CD14-positive monocyte (primary cell): Measurements from ENCODE around the gene G6PC2. TPM values are rescaled to one million over a fixed set of nuclear protein-coding genes. Genes with fewer than 3 reads are reported as not detected.
"Not testable (repeated sequence)": the region's sequence is repeated elsewhere in the genome, so short reads cannot be mapped to it uniquely, and the experiment has no call there.

Source experiments
- DNase-seq, 3 donors: peaks; one replicate each; pipeline ENCODE4 v3.0.0-alpha.2; 2011 to 2022
- H2AFZ ChIP-seq: 2 replicates; pipeline ENCODE4 v1.6.0; 2012; ENCODE audit warnings: mild to moderate bottlenecking, low read depth, low read length, inconsistent platforms; ENCODE audit not compliant: insufficient read depth, poor library complexity, severe bottlenecking
- H3K27ac ChIP-seq, 2 donors: 1 replicate in 1 of 2; 2 replicates in 1 of 2; pipeline ENCODE4 v1.5.1; 2012 to 2013; ENCODE audit warnings: low read length in 2 of 2, control low read depth in 1 of 2, inconsistent platforms in 1 of 2, low read depth in 1 of 2, mild to moderate bottlenecking in 1 of 2
- H3K27me3 ChIP-seq, 2 donors: one replicate each; pipeline versions ENCODE4 v1.6.0 to v1.6.1; 2011 to 2013; ENCODE audit warnings: low read length in 2 of 2; ENCODE audit not compliant: control insufficient read depth in 2 of 2, insufficient read depth in 2 of 2
- H3K36me3 ChIP-seq, 2 donors: replicated peaks in 1 of 2; 1 replicate in 1 of 2; 2 replicates in 1 of 2; pipeline versions ENCODE4 v1.5.1 to v1.6.1; 2012 to 2013; ENCODE audit warnings: low read length in 2 of 2, control low read depth in 1 of 2, inconsistent platforms in 1 of 2, mild to moderate bottlenecking in 1 of 2; ENCODE audit not compliant: insufficient read depth in 2 of 2, control insufficient read depth in 1 of 2
- H3K4me1 ChIP-seq, 2 donors: 1 replicate in 1 of 2; 2 replicates in 1 of 2; pipeline versions ENCODE4 v1.5.1 to v1.6.1; 2012 to 2013; ENCODE audit warnings: low read length in 2 of 2, control low read depth in 1 of 2, inconsistent platforms in 1 of 2, mild to moderate bottlenecking in 1 of 2, moderate library complexity in 1 of 2; ENCODE audit not compliant: insufficient read depth in 2 of 2, control insufficient read depth in 1 of 2
- H3K4me2 ChIP-seq: replicated peaks from 2 replicates; pipeline ENCODE3; 2012; ENCODE audit warnings: low read length, moderate library complexity, mild to moderate bottlenecking; ENCODE audit not compliant: poor library complexity, severe bottlenecking; ENCODE audit errors: extremely low read depth
- H3K4me3 ChIP-seq, 3 experiments: fragments of 200-600 bp in 1 of 3; sonication (generic) in 1 of 3; replicated peaks in 1 of 3; 1 replicate in 2 of 3; 2 replicates in 1 of 3; pipeline ENCODE4 v1.5.1; 2011 to 2013; ENCODE audit warnings: low read length in 3 of 3, mild to moderate bottlenecking in 3 of 3, control low read depth in 2 of 3, low read depth in 2 of 3, inconsistent platforms in 1 of 3, moderate library complexity in 1 of 3
- H3K79me2 ChIP-seq: 2 replicates; pipeline ENCODE4 v1.6.0; 2012; ENCODE audit warnings: mild to moderate bottlenecking, control low read depth, inconsistent platforms, low read length, moderate library complexity; ENCODE audit not compliant: insufficient read depth
- H3K9ac ChIP-seq: 2 replicates; pipeline ENCODE4 v1.6.0; 2017; ENCODE audit warnings: low read length, mild to moderate bottlenecking; ENCODE audit not compliant: insufficient read depth, poor library complexity, severe bottlenecking
- H3K9me3 ChIP-seq, 2 donors: replicated peaks in 1 of 2; 1 replicate in 1 of 2; 2 replicates in 1 of 2; pipeline versions ENCODE4 v1.5.1 to v1.6.1; 2012 to 2013; ENCODE audit warnings: low read length in 2 of 2, control low read depth in 1 of 2; ENCODE audit not compliant: control insufficient read depth in 1 of 2, insufficient read depth in 1 of 2
- H4K20me1 ChIP-seq: 2 replicates; pipeline ENCODE4 v1.6.0; 2012; ENCODE audit warnings: mild to moderate bottlenecking, low read length, control low read depth, moderate library complexity; ENCODE audit not compliant: insufficient read depth
- H3K27ac Mint-ChIP-seq, 7 donors: one replicate each; pipeline ENCODE4 v1.8.0; 2020; ENCODE audit warnings: mild to moderate bottlenecking in 7 of 7, mixed read lengths in 7 of 7, moderate library complexity in 6 of 7, inconsistent platforms in 2 of 7
- H3K27me3 Mint-ChIP-seq, 3 donors: one replicate each; pipeline ENCODE4 v1.8.0; 2021 to 2022; ENCODE audit warnings: low read depth in 3 of 3, mild to moderate bottlenecking in 3 of 3, mixed read lengths in 3 of 3, moderate library complexity in 3 of 3, inconsistent platforms in 1 of 3
- H3K36me3 Mint-ChIP-seq, 2 donors: one replicate each; pipeline ENCODE4 v1.8.0; 2020; ENCODE audit warnings: mixed read lengths in 2 of 2, inconsistent platforms in 1 of 2, mild to moderate bottlenecking in 1 of 2
- H3K4me1 Mint-ChIP-seq: one replicate; pipeline ENCODE4 v1.8.0; 2020; ENCODE audit warnings: mild to moderate bottlenecking, mixed read lengths
- H3K4me3 Mint-ChIP-seq, 2 donors: one replicate each; pipeline ENCODE4 v1.8.0; 2020; ENCODE audit warnings: mild to moderate bottlenecking in 2 of 2, mixed read lengths in 2 of 2, moderate library complexity in 1 of 2
- H3K9me3 Mint-ChIP-seq, 7 donors: one replicate each; pipeline ENCODE4 v1.8.0; 2020 to 2022; ENCODE audit warnings: mixed read lengths in 7 of 7, mild to moderate bottlenecking in 6 of 7, moderate library complexity in 6 of 7, inconsistent platforms in 2 of 7
- WGBS: methylation state at CpG from one replicate; pipeline ENCODE4 v1.1.5; 2013; ENCODE audit warnings: missing lambda C conversion rate; ENCODE audit not compliant: insufficient coverage; 5-methylcytosine and 5-hydroxymethylcytosine counted together
- intact Hi-C, 2 donors: fragments of 100-400 bp; cut with micrococcal nuclease; formaldehyde crosslinking; loops; one replicate each; pipeline versions ENCODE4 v1.15.0 to v1.15.1; 2023
- polyA plus RNA-seq, 3 donors: library from polyadenylated mRNA; depleted of rRNA in 1 of 3; unstranded in 2 of 3; stranded (reverse) in 1 of 3; fragments of 300-500 nt in 2 of 3; fragments of >200 nt in 1 of 3; fragmentation: Illumina TruSeq in 2 of 3; gene quantifications; 1 replicate in 2 of 3; 2 replicates in 1 of 3; pipeline ENCODE4 v1.2.3, GENCODE V29; 2012 to 2021
- TF ChIP-seq, protein P1 (sequence below): fragments of 200-600 bp; IDR thresholded peaks from one replicate; pipeline ENCODE4 v1.8.0; 2022; ENCODE audit warnings: antibody characterized with exemption, mild to moderate bottlenecking

The G6PC2 gene
- polyA plus RNA-seq, 3 donors, result not detected

DNA sequence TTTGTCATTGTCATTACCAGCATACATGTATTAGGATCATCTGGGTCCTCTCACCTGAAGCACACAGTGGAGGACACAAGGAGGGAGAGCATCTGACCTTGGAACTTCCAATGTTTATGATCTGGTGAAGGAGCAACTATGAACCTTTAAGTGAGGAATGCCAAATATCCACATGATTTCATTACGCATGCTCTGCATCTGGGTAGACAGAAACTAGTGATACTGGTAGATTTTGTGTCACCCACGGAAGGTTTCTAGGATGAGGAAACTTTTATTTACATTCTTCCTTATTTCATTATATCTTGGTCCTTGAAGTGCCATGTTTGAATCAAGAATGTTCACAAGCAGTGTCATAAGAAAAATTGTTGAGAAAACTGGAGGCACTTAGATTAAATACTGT, 42.9 kb upstream of the G6PC2 start:
- H3K4me1 ChIP-seq, result no peaks in the 10 kb centered on the region
- peaks cover 0 to 39% of the 10 kb centered on the region in 2 donors for H3K36me3 ChIP-seq
- H3K27ac Mint-ChIP-seq, result no peak overlapping the region
- H3K4me3 Mint-ChIP-seq, result no peak overlapping the region
- intact Hi-C loops, result no loop called here
- no peak overlapping the region for H3K9ac ChIP-seq
- H3K4me1 Mint-ChIP-seq, result no peaks in the 10 kb centered on the region
- TF ChIP-seq, protein P1, sequence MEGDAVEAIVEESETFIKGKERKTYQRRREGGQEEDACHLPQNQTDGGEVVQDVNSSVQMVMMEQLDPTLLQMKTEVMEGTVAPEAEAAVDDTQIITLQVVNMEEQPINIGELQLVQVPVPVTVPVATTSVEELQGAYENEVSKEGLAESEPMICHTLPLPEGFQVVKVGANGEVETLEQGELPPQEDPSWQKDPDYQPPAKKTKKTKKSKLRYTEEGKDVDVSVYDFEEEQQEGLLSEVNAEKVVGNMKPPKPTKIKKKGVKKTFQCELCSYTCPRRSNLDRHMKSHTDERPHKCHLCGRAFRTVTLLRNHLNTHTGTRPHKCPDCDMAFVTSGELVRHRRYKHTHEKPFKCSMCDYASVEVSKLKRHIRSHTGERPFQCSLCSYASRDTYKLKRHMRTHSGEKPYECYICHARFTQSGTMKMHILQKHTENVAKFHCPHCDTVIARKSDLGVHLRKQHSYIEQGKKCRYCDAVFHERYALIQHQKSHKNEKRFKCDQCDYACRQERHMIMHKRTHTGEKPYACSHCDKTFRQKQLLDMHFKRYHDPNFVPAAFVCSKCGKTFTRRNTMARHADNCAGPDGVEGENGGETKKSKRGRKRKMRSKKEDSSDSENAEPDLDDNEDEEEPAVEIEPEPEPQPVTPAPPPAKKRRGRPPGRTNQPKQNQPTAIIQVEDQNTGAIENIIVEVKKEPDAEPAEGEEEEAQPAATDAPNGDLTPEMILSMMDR, result no peak
- no peak overlapping the region for H3K4me2 ChIP-seq
- H2AFZ ChIP-seq, result no peak overlapping the region
- H3K9me3 ChIP-seq, result no peaks in the 10 kb centered on the region
- no peak overlapping the region for H3K4me3 ChIP-seq
- H4K20me1 ChIP-seq, result no peaks in the 10 kb centered on the region
- WGBS, result no CpG with 5 or more reads among the region's 2 CpGs
- H3K27ac ChIP-seq, result no peak overlapping the region
- peaks cover 44 to 58% of the 10 kb centered on the region in 2 donors for H3K36me3 Mint-ChIP-seq
- H3K27me3 Mint-ChIP-seq, result peaks cover 0 to 2% (median 0%) of the 10 kb centered on the region in 3 donors
- H3K9me3 Mint-ChIP-seq, result peaks cover 0 to 1% (median 0%) of the 10 kb centered on the region in 7 donors
- H3K27me3 ChIP-seq, result no peaks in the 10 kb centered on the region
- no peak for DNase-seq
- no peaks in the 10 kb centered on the region for H3K79me2 ChIP-seq

DNA sequence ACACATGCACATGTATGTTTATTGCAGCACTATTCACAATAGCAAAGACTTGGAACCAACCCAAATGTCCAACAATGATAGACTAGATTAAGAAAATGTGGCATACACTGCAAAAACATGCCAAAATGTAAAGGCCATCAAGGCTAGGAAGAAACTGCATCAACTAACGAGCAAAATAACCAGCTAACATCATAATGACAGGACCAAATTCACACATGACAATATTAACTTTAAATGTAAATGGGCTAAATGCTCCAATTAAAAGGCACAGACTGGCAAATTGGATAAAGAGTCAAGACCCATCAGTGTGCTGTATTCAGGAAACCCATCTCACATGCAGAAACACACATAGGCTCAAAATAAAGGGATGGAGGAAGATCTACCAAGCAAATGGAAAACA, 33.9 kb upstream of the G6PC2 start:
- no CpG with 5 or more reads among the region's 1 CpG for WGBS

GRCh38 chr2:168870369-168870768, 30.7 kb upstream of the G6PC2 start:
- H3K27me3 ChIP-seq, H4K20me1 ChIP-seq, H3K9ac ChIP-seq, H3K27me3 Mint-ChIP-seq, H3K9me3 ChIP-seq, H3K79me2 ChIP-seq, H3K4me3 ChIP-seq, DNase-seq, H3K4me2 ChIP-seq, H3K4me3 Mint-ChIP-seq, intact Hi-C loops, H3K27ac ChIP-seq, H2AFZ ChIP-seq, H3K27ac Mint-ChIP-seq, H3K4me1 ChIP-seq, H3K4me1 Mint-ChIP-seq: not testable (repeated sequence)
- Mint-ChIP-seq H3K36me3 (peaks cover 33 to 48% of the 10 kb centered on the region in 2 donors), H3K9me3 (peaks cover 1 to 15% (median 8%) of the 10 kb centered on the region in 7 donors)
- peaks cover 20 to 35% of the 10 kb centered on the region in 2 donors for H3K36me3 ChIP-seq
- WGBS, result no CpG with 5 or more reads among the region's 1 CpG

More for the DNA sequence above, 33.9 kb upstream of the G6PC2 start:
- intact Hi-C loops, H2AFZ ChIP-seq, H3K4me1 Mint-ChIP-seq, H3K9me3 ChIP-seq, H3K4me3 Mint-ChIP-seq, H3K27me3 Mint-ChIP-seq, H4K20me1 ChIP-seq, H3K27ac ChIP-seq, H3K9ac ChIP-seq, H3K27me3 ChIP-seq, H3K4me2 ChIP-seq, H3K27ac Mint-ChIP-seq, H3K79me2 ChIP-seq, DNase-seq, H3K4me3 ChIP-seq, H3K4me1 ChIP-seq: not testable (repeated sequence)
- Mint-ChIP-seq H3K9me3 (peaks cover 1 to 15% (median 8%) of the 10 kb centered on the region in 7 donors), H3K36me3 (peaks cover 45 to 63% of the 10 kb centered on the region in 2 donors)
- H3K36me3 ChIP-seq, result peaks cover 4 to 31% of the 10 kb centered on the region in 2 donors

DNA sequence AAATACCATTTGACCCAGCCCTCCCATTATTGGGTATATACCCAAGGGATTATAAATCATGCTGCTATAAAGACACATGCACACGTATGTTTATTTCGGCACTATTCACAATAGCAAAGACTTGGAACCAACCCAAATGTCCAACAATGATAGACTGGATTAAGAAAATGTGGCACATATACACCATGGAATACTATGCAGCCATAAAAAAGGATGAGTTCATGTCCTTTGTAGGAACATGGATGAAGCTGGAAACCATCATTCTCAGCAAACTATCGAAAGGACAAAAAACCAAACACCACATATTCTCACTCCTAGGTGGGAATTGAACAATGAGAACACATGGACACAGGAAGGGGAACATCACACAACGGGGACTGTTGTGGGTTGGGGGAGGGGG, 30.3 kb upstream of the G6PC2 start:
- WGBS, result no CpG with 5 or more reads among the region's 4 CpGs
- H3K27ac ChIP-seq, H3K4me2 ChIP-seq, H3K9ac ChIP-seq, H4K20me1 ChIP-seq, H3K27me3 ChIP-seq, H3K4me3 ChIP-seq, H3K27ac Mint-ChIP-seq, intact Hi-C loops, H3K79me2 ChIP-seq, H2AFZ ChIP-seq, H3K27me3 Mint-ChIP-seq, H3K4me1 ChIP-seq, DNase-seq, H3K9me3 ChIP-seq, H3K4me3 Mint-ChIP-seq, H3K4me1 Mint-ChIP-seq: not testable (repeated sequence)
- H3K36me3 ChIP-seq, result peaks cover 21 to 39% of the 10 kb centered on the region in 2 donors
- Mint-ChIP-seq H3K9me3 (peaks cover 1 to 15% (median 8%) of the 10 kb centered on the region in 7 donors), H3K36me3 (peaks cover 32 to 48% of the 10 kb centered on the region in 2 donors)
